22Rv1 (cell line): ENCODE data around the gene CDH10.

Experiments
- CTCF ChIP-seq: fragments of 450-650 bp; IDR thresholded peaks from 2 replicates; pipeline ENCODE4 v1.5.1; 2017; ENCODE audit warnings: mild to moderate bottlenecking
- ZFX ChIP-seq: fragments of 450-650 bp; IDR thresholded peaks from 2 replicates; pipeline ENCODE4 v1.6.1; 2017; ENCODE audit warnings: antibody characterized with exemption, borderline replicate concordance

GRCh38 chr5:24623031-24623430, 21.7 kb downstream of the CDH10 start:
- no peak for TF ChIP-seq CTCF
- no peak for TF ChIP-seq ZFX
